IMR-90 (cell line): ENCODE measurements around the gene PLCB4. TPM values are rescaled to one million over a fixed set of nuclear protein-coding genes. Genes with fewer than 3 reads are reported as not detected.

Source experiments
- ATAC-seq: fragments of 200-7000 bp; cut with Tn5 transposase; 2 replicates; pipeline ENCODE4 v1.9.1; 2020; ENCODE audit warnings: low read depth, mild to moderate bottlenecking, moderate library complexity
- BruUV-seq: library from RNA; stranded (reverse); fragments of 400-500 nt; replicated peaks from 2 replicates; lab custom pipeline; 2021; lab: Mats Ljungman, UMichigan
- CTCF ChIA-PET: fragments of 300-600 bp; formaldehyde crosslinking; extraction: SDS; loops from one replicate; lab custom pipeline; 2021; ENCODE audit warnings: antibody characterized with exemption; lab: Yijun Ruan, JAX
- POLR2A ChIA-PET: fragments of 300-600 bp; sonication (Branson Sonifier 250); formaldehyde crosslinking; loops from one replicate; lab custom pipeline; 2022; ENCODE audit warnings: antibody characterized with exemption; ENCODE audit not compliant: unreplicated experiment; lab: Charles Lee
- DNase-seq: peaks from one replicate; pipeline ENCODE4 v3.0.0; 2013
- H2AFZ ChIP-seq: replicated peaks from 2 replicates; pipeline ENCODE3; 2013; ENCODE audit warnings: low read length, mild to moderate bottlenecking; ENCODE audit not compliant: poor library complexity
- H2AK5ac ChIP-seq: 2 replicates; pipeline ENCODE4 v1.6.1; 2013; ENCODE audit warnings: low read depth, low read length, inconsistent platforms
- H2AK9ac ChIP-seq: replicated peaks from 2 replicates; pipeline ENCODE3; 2013; ENCODE audit warnings: mild to moderate bottlenecking, low read depth, low read length, moderate library complexity; ENCODE audit not compliant: poor library complexity
- H2BK120ac ChIP-seq: 2 replicates; pipeline ENCODE4 v1.6.1; 2013; ENCODE audit warnings: low read depth, low read length, inconsistent platforms
- H2BK15ac ChIP-seq: 3 replicates; pipeline ENCODE4 v1.6.1; 2013; ENCODE audit warnings: low read depth, low read length, inconsistent platforms
- H2BK20ac ChIP-seq: 2 replicates; pipeline ENCODE4 v1.6.1; 2013; ENCODE audit warnings: low read depth, mild to moderate bottlenecking, inconsistent platforms, low read length, moderate library complexity
- H2BK5ac ChIP-seq: 2 replicates; pipeline ENCODE4 v1.6.1; 2013; ENCODE audit warnings: mild to moderate bottlenecking, low read depth, low read length, inconsistent platforms; ENCODE audit not compliant: poor library complexity, severe bottlenecking
- H3K14ac ChIP-seq: replicated peaks from 2 replicates; pipeline ENCODE4 v1.6.1; 2013; ENCODE audit warnings: low read depth, low read length, inconsistent platforms
- H3K18ac ChIP-seq: 2 replicates; pipeline ENCODE4 v1.6.1; 2013; ENCODE audit warnings: low read depth, low read length, control low read depth
- H3K23ac ChIP-seq: 2 replicates; pipeline ENCODE4 v1.6.1; 2013; ENCODE audit warnings: low read depth, low read length, inconsistent platforms
- H3K27ac ChIP-seq: 2 replicates; pipeline ENCODE4 v1.5.1; 2013; ENCODE audit warnings: mild to moderate bottlenecking, control low read depth, low read length; ENCODE audit not compliant: insufficient read depth
- H3K27me3 ChIP-seq: 2 replicates; pipeline ENCODE4 v1.6.1; 2013; ENCODE audit warnings: low read length; ENCODE audit not compliant: control insufficient read depth, insufficient read depth
- H3K36me3 ChIP-seq: 2 replicates; pipeline ENCODE4 v1.6.1; 2013; ENCODE audit warnings: low read length, mixed read lengths; ENCODE audit not compliant: control insufficient read depth, insufficient read depth
- H3K4ac ChIP-seq: 2 replicates; pipeline ENCODE4 v1.6.1; 2013; ENCODE audit warnings: low read depth, low read length, inconsistent platforms
- H3K4me1 ChIP-seq: 2 replicates; pipeline ENCODE4 v1.6.1; 2013; ENCODE audit warnings: low read length, mixed read lengths; ENCODE audit not compliant: control insufficient read depth, insufficient read depth
- H3K4me2 ChIP-seq: 2 replicates; pipeline ENCODE4 v1.6.1; 2013; ENCODE audit warnings: low read depth, mild to moderate bottlenecking, control low read depth, low read length, moderate library complexity
- H3K4me3 ChIP-seq: 2 replicates; pipeline ENCODE4 v1.5.1; 2013; ENCODE audit warnings: low read depth, mild to moderate bottlenecking, control low read depth, low read length, moderate library complexity; ENCODE audit not compliant: insufficient read depth
- H3K56ac ChIP-seq: 2 replicates; pipeline ENCODE4 v1.6.1; 2013; ENCODE audit warnings: low read length, inconsistent platforms; ENCODE audit not compliant: insufficient read depth; ENCODE audit errors: extremely low read depth
- H3K79me1 ChIP-seq, 2 experiments: 2 replicates each; pipeline ENCODE4 v1.6.1; 2013; ENCODE audit warnings: low read length in 2 of 2, inconsistent platforms in 1 of 2, low read depth in 1 of 2
- H3K9ac ChIP-seq: 2 replicates; pipeline ENCODE4 v1.6.1; 2013; ENCODE audit warnings: low read depth, low read length, control low read depth
- H3K9me1 ChIP-seq: 2 replicates; pipeline ENCODE4 v1.6.1; 2013; ENCODE audit warnings: low read length, inconsistent platforms; ENCODE audit not compliant: insufficient read depth
- H3K9me3 ChIP-seq: 2 replicates; pipeline ENCODE4 v1.6.1; 2013; ENCODE audit warnings: low read length; ENCODE audit not compliant: control insufficient read depth, insufficient read depth
- H4K20me1 ChIP-seq: 2 replicates; pipeline ENCODE4 v1.6.1; 2013; ENCODE audit warnings: low read length, inconsistent platforms; ENCODE audit not compliant: insufficient read depth
- H4K5ac ChIP-seq: 2 replicates; pipeline ENCODE4 v1.6.1; 2013; ENCODE audit warnings: mild to moderate bottlenecking, low read depth, low read length, control low read depth
- H4K8ac ChIP-seq, 2 experiments: 2 replicates each; pipeline ENCODE4 v1.6.1; 2013; ENCODE audit warnings: low read depth in 2 of 2, low read length in 2 of 2, control low read depth in 1 of 2, inconsistent platforms in 1 of 2
- H4K91ac ChIP-seq: 2 replicates; pipeline ENCODE4 v1.6.1; 2013; ENCODE audit warnings: low read depth, low read length, inconsistent platforms; ENCODE audit not compliant: insufficient read depth
- BHLHE40 ChIP-seq: fragments of 150-350 bp; IDR thresholded peaks from 2 replicates; pipeline ENCODE4 v1.6.1; 2016; ENCODE audit warnings: mild to moderate bottlenecking, low read depth, low read length
- CEBPB ChIP-seq: IDR thresholded peaks from 2 replicates; pipeline ENCODE4 v1.6.1; 2012; ENCODE audit warnings: low read depth, low read length, improper control_type of control experiment
- CHD1 ChIP-seq: IDR thresholded peaks from 2 replicates; pipeline ENCODE4 v1.6.1; 2012; ENCODE audit warnings: low read depth, low read length, improper control_type of control experiment
- FOS ChIP-seq: fragments of 150-350 bp; IDR thresholded peaks from 2 replicates; pipeline ENCODE4 v1.6.1; 2016; ENCODE audit warnings: low read depth, low read length
- MAFK ChIP-seq: IDR thresholded peaks from 2 replicates; pipeline ENCODE4 v1.6.1; 2012; ENCODE audit warnings: low read depth, low read length, improper control_type of control experiment
- MAZ ChIP-seq: IDR thresholded peaks from 2 replicates; pipeline ENCODE4 v1.6.1; 2012; ENCODE audit warnings: low read depth, mild to moderate bottlenecking, low read length, improper control_type of control experiment, moderate library complexity, borderline replicate concordance
- MXI1 ChIP-seq: IDR thresholded peaks from 2 replicates; pipeline ENCODE4 v1.6.1; 2012; ENCODE audit warnings: low read depth, mild to moderate bottlenecking, low read length, moderate library complexity, borderline replicate concordance
- NFE2L2 ChIP-seq: fragments of 150-350 bp; IDR thresholded peaks from 2 replicates; pipeline ENCODE4 v1.6.1; 2016; ENCODE audit warnings: low read depth, mild to moderate bottlenecking, low read length
- POLR2A ChIP-seq: IDR thresholded peaks from 2 replicates; pipeline ENCODE4 v1.6.1; 2012; ENCODE audit warnings: mild to moderate bottlenecking, low read depth, low read length
- RAD21 ChIP-seq: IDR thresholded peaks from 2 replicates; pipeline ENCODE4 v1.6.1; 2012; ENCODE audit warnings: low read length, improper control_type of control experiment
- RCOR1 ChIP-seq: IDR thresholded peaks from 2 replicates; pipeline ENCODE4 v1.6.1; 2012; ENCODE audit warnings: mild to moderate bottlenecking, low read length, improper control_type of control experiment; ENCODE audit not compliant: insufficient replicate concordance
- RFX5 ChIP-seq: IDR thresholded peaks from 2 replicates; pipeline ENCODE4 v1.8.0; 2012; ENCODE audit warnings: low read depth, mild to moderate bottlenecking, low read length, moderate library complexity
- SMC3 ChIP-seq: fragments of 150-350 bp; IDR thresholded peaks from 2 replicates; pipeline ENCODE4 v1.6.1; 2016; ENCODE audit warnings: low read depth, mild to moderate bottlenecking, antibody characterized with exemption, low read length, moderate library complexity
- WGBS, 2 experiments: methylation state at CpG; one replicate each; pipeline versions ENCODE4 v1.1.5 to v1.1.7; 2013; ENCODE audit warnings: missing lambda C conversion rate in 2 of 2; ENCODE audit not compliant: insufficient read length in 1 of 2; ENCODE audit errors: extremely low coverage in 2 of 2; 5-methylcytosine and 5-hydroxymethylcytosine counted together
- dilution Hi-C: fragments of 300-500 bp; cut with HindIII; formaldehyde crosslinking; loops from one replicate; pipeline ENCODE4 v1.14.3; 2018; ENCODE audit warnings: low sequenced_read_pairs; ENCODE audit not compliant: unreplicated experiment
- in situ Hi-C: fragments of 300-500 bp; cut with MboI; formaldehyde crosslinking; loops from 3 replicates; pipeline ENCODE4 v1.14.3; 2019; ENCODE audit warnings: low sequenced_read_pairs, inconsistent platforms, mixed read lengths
- intact Hi-C: fragments of 100-400 bp; cut with micrococcal nuclease; formaldehyde crosslinking; loops from 2 replicates; pipeline ENCODE4 v1.10.0; 2022
- polyA plus RNA-seq, 3 experiments: library from polyadenylated mRNA; depleted of rRNA; stranded (reverse); fragments of >200 nt; gene quantifications; 2 replicates each; pipeline ENCODE4 v1.2.3, GENCODE V29; 2012; ENCODE audit warnings: low replicate concordance in 1 of 3
- total RNA-seq: library from RNA; depleted of rRNA; stranded (reverse); fragments of >200 nt; gene quantifications from 2 replicates; pipeline ENCODE4 v1.2.3, GENCODE V29; 2012
- TF ChIP-seq, protein P1 (sequence below): fragments of 150-350 bp; IDR thresholded peaks from 2 replicates; pipeline ENCODE4 v1.6.1; 2017; ENCODE audit warnings: mild to moderate bottlenecking, antibody characterized with exemption, low read length, low read depth
- TF ChIP-seq, protein P2 (sequence below): conservative IDR thresholded peaks from 2 replicates; pipeline ENCODE4 v1.5.1; 2012; ENCODE audit warnings: mild to moderate bottlenecking, low read depth, low read length, improper control_type of control experiment
- TF ChIP-seq, protein P3 (sequence below): fragments of 150-350 bp; IDR thresholded peaks from 2 replicates; pipeline ENCODE4 v1.6.1; 2016; ENCODE audit warnings: low read depth, mild to moderate bottlenecking, low read length, moderate library complexity, borderline replicate concordance

Gene PLCB4
- total and polyA plus RNA-seq, 2 of the 4 experiments (the other 2 are of a cell fraction) = 12.5 to 24.0 TPM

DNA sequence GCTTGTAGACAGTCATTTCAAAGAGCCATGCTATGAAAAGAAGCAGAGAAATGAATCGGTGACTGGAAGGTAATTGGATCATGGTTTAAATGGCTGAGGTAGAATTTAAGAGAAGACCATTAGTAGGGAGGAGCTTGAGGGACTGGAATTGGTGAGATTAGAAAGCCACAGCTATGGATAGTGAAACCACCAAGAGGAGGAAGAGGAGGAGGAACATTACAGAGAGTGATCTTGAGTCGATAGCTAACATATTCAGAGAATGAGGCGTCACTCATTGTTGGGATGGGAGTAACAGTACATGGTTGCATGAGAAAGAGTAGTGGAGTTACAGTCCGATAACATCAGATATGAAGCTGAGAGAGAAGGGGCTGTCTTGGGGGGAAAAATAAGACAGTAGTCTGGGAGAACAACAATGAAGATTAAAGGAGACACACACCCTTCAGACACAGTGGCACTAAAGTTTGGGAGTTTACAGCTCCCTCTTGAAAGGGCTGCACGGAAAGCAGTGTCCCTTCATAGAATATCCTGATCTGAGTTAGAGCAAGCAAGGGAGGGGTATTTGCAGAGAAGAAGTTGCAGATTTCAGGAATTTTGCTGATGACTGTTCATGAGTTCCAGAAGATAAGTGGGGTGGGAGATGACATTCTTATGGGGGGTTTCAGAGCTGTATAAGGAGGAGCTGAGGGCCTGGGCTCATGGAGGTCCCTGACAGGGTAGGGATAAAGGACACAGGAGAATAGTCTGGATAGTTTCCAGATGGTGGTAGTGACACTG is 430.4 kb downstream of the PLCB4 start:
- in situ Hi-C loops = no loop called here
- H4K20me1 ChIP-seq = no peaks in the 10 kb centered on the region
- H3K4me1 ChIP-seq = no peaks in the 10 kb centered on the region
- ChIA-PET CTCF (no interaction called here), POLR2A (no interaction called here)
- H4K91ac ChIP-seq = no peak overlapping the region
- H3K79me1 ChIP-seq = no peaks in the 10 kb centered on the region
- no peak overlapping the region for H3K9ac ChIP-seq
- no peak overlapping the region for H2BK5ac ChIP-seq
- TF ChIP-seq CEBPB = no peak
- no peak for TF ChIP-seq BHLHE40
- no peak for TF ChIP-seq POLR2A
- TF ChIP-seq, protein P1, sequence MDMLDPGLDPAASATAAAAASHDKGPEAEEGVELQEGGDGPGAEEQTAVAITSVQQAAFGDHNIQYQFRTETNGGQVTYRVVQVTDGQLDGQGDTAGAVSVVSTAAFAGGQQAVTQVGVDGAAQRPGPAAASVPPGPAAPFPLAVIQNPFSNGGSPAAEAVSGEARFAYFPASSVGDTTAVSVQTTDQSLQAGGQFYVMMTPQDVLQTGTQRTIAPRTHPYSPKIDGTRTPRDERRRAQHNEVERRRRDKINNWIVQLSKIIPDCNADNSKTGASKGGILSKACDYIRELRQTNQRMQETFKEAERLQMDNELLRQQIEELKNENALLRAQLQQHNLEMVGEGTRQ = no peak
- TF ChIP-seq MAZ = no peak
- TF ChIP-seq FOS = no peak
- TF ChIP-seq RCOR1 = no peak
- no peak for TF ChIP-seq CHD1
- TF ChIP-seq SMC3 = no peak
- no peak for TF ChIP-seq MAFK
- TF ChIP-seq, protein P2, sequence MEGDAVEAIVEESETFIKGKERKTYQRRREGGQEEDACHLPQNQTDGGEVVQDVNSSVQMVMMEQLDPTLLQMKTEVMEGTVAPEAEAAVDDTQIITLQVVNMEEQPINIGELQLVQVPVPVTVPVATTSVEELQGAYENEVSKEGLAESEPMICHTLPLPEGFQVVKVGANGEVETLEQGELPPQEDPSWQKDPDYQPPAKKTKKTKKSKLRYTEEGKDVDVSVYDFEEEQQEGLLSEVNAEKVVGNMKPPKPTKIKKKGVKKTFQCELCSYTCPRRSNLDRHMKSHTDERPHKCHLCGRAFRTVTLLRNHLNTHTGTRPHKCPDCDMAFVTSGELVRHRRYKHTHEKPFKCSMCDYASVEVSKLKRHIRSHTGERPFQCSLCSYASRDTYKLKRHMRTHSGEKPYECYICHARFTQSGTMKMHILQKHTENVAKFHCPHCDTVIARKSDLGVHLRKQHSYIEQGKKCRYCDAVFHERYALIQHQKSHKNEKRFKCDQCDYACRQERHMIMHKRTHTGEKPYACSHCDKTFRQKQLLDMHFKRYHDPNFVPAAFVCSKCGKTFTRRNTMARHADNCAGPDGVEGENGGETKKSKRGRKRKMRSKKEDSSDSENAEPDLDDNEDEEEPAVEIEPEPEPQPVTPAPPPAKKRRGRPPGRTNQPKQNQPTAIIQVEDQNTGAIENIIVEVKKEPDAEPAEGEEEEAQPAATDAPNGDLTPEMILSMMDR = no peak
- TF ChIP-seq NFE2L2 = no peak
- TF ChIP-seq, protein P3, sequence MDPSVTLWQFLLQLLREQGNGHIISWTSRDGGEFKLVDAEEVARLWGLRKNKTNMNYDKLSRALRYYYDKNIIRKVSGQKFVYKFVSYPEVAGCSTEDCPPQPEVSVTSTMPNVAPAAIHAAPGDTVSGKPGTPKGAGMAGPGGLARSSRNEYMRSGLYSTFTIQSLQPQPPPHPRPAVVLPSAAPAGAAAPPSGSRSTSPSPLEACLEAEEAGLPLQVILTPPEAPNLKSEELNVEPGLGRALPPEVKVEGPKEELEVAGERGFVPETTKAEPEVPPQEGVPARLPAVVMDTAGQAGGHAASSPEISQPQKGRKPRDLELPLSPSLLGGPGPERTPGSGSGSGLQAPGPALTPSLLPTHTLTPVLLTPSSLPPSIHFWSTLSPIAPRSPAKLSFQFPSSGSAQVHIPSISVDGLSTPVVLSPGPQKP = no peak
- no peak for TF ChIP-seq RFX5
- no peak for TF ChIP-seq MXI1
- TF ChIP-seq RAD21 = no peak
- ATAC-seq (no peak), DNase-seq (no peak)
- intact Hi-C loops = no loop called here
- H3K27ac ChIP-seq = no peak overlapping the region
- WGBS, 2 experiments = 90% methylated on average over 3 of the region's 5 CpGs; no CpG with 5 or more reads in 1 of the 2 experiments
- no peak overlapping the region for H3K18ac ChIP-seq
- peaks cover 11% of the 10 kb centered on the region for H3K27me3 ChIP-seq
- dilution Hi-C loops = no loop called here
- H3K36me3 ChIP-seq = no peaks in the 10 kb centered on the region
- no peak overlapping the region for H3K56ac ChIP-seq
- H2BK15ac ChIP-seq = no peak overlapping the region
- BruUV-seq = no TSS peak
- H2BK120ac ChIP-seq = no peak overlapping the region
- H4K5ac ChIP-seq = no peak overlapping the region
- H2BK20ac ChIP-seq = no peak overlapping the region
- H3K4me2 ChIP-seq = no peak overlapping the region
- H3K14ac ChIP-seq = no peak overlapping the region
- H3K4ac ChIP-seq = no peak overlapping the region
- no peak overlapping the region for H3K4me3 ChIP-seq
- no peak overlapping the region for H2AFZ ChIP-seq
- no peak overlapping the region for H3K23ac ChIP-seq
- H4K8ac ChIP-seq = no peak overlapping the region
- H2AK9ac ChIP-seq = no peak overlapping the region
- H3K9me1 ChIP-seq = no peaks in the 10 kb centered on the region
- H3K9me3 ChIP-seq = no peaks in the 10 kb centered on the region
- no peak overlapping the region for H2AK5ac ChIP-seq
